ENCODE results near the gene PRICKLE1. TPM values are rescaled to one million over a fixed set of nuclear protein-coding genes. Genes with fewer than 3 reads are reported as not detected.

PRICKLE1 gene
- total RNA-seq, 1 donor from 2014 or later: 0.05 TPM

GRCh38 chr12:42409471-42409870 lies 180.1 kb downstream of the PRICKLE1 start:
- Mint-ChIP-seq H3K4me1 (ENCODE audit: low read depth) (no peaks in the 10 kb centered on the region), H3K9me3 (no peaks in the 10 kb centered on the region), H3K27ac (no peak overlapping the region), H3K4me3 (ENCODE audit: low read depth) (no peak overlapping the region), H3K27me3 (ENCODE audit: low read depth) (no peaks in the 10 kb centered on the region), H3K36me3 (ENCODE audit: low read depth) (peaks cover 18% of the 10 kb centered on the region)
- intact Hi-C loops (cut with micrococcal nuclease): no loop called here
- DNase-seq (ENCODE audit: low spot score): no peak

- intact Hi-C loops (cut with micrococcal nuclease): no loop called here
Observed at GRCh38 chr12:42407306-42407705, 182.2 kb downstream of the PRICKLE1 start.

More at GRCh38 chr12:42407306-42407705, 182.2 kb downstream of the PRICKLE1 start:
- Mint-ChIP-seq H3K9me3 (no peaks in the 10 kb centered on the region), H3K27ac (no peak overlapping the region), H3K36me3 (ENCODE audit: low read depth) (peaks cover 28% of the 10 kb centered on the region), H3K27me3 (ENCODE audit: low read depth) (no peaks in the 10 kb centered on the region), H3K4me1 (ENCODE audit: low read depth) (no peaks in the 10 kb centered on the region), H3K4me3 (ENCODE audit: low read depth) (no peak overlapping the region)
- DNase-seq (ENCODE audit: low spot score): no peak
